Endothelial cell (in vitro differentiated cells): Measurements from ENCODE around the gene ARMC9. TPM values are rescaled to one million over a fixed set of nuclear protein-coding genes. Genes with fewer than 3 reads are reported as not detected.

Experiments used
- DNase-seq: peaks from one replicate; pipeline ENCODE4 v3.0.0; 2021; ENCODE audit warnings: low spot score
- H3K27ac Mint-ChIP-seq: one replicate; pipeline ENCODE4 v1.8.0; 2021; ENCODE audit warnings: mixed read lengths, inconsistent platforms; ENCODE audit not compliant: unreplicated experiment
- H3K27me3 Mint-ChIP-seq: one replicate; pipeline ENCODE4 v1.8.0; 2021; ENCODE audit warnings: mild to moderate bottlenecking, moderate library complexity, mixed read lengths, inconsistent platforms; ENCODE audit not compliant: unreplicated experiment
- H3K36me3 Mint-ChIP-seq: one replicate; pipeline ENCODE4 v1.8.0; 2021; ENCODE audit warnings: mild to moderate bottlenecking, low read depth, mixed read lengths, inconsistent platforms; ENCODE audit not compliant: unreplicated experiment
- H3K4me1 Mint-ChIP-seq: one replicate; pipeline ENCODE4 v1.8.0; 2021; ENCODE audit warnings: mild to moderate bottlenecking, mixed read lengths, inconsistent platforms; ENCODE audit not compliant: unreplicated experiment
- H3K4me3 Mint-ChIP-seq: one replicate; pipeline ENCODE4 v1.8.0; 2021; ENCODE audit warnings: mild to moderate bottlenecking, mixed read lengths, inconsistent platforms; ENCODE audit not compliant: unreplicated experiment
- H3K9me3 Mint-ChIP-seq: one replicate; pipeline ENCODE4 v1.8.0; 2021; ENCODE audit warnings: mixed read lengths, inconsistent platforms; ENCODE audit not compliant: unreplicated experiment
- long read RNA-seq: library from polyadenylated mRNA; unstranded; transcript quantifications from one replicate; pipeline ENCODE4 v2.0.0, GENCODE V29; 2020; ENCODE audit not compliant: unreplicated experiment
- total RNA-seq: library from RNA; stranded (reverse); fragmentation: NEBNext Ultra II Directional; extraction: Animal tissue kit (Norgen Biotek cat#: 25700); gene quantifications from one replicate; pipeline ENCODE4 v1.2.1, GENCODE V29; 2021; ENCODE audit not compliant: unreplicated experiment
- TF ChIP-seq, protein P1 (sequence below): fragments of 200-600 bp; sonication (generic); IDR thresholded peaks from one replicate; pipeline ENCODE4 v1.5.0; 2021; ENCODE audit warnings: antibody characterized with exemption; ENCODE audit not compliant: unreplicated experiment

Gene ARMC9, protein sequence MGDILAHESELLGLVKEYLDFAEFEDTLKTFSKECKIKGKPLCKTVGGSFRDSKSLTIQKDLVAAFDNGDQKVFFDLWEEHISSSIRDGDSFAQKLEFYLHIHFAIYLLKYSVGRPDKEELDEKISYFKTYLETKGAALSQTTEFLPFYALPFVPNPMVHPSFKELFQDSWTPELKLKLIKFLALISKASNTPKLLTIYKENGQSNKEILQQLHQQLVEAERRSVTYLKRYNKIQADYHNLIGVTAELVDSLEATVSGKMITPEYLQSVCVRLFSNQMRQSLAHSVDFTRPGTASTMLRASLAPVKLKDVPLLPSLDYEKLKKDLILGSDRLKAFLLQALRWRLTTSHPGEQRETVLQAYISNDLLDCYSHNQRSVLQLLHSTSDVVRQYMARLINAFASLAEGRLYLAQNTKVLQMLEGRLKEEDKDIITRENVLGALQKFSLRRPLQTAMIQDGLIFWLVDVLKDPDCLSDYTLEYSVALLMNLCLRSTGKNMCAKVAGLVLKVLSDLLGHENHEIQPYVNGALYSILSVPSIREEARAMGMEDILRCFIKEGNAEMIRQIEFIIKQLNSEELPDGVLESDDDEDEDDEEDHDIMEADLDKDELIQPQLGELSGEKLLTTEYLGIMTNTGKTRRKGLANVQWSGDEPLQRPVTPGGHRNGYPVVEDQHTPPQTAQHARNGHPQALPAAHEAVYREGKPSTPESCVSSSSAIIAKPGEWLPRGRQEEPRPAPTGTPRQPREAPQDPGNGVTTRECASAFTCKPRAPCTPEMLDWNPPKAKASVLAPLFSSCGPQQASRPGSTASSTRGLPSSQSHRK
- total RNA-seq, result 18.3 TPM
- long read RNA-seq, partial matches to known transcripts, result 3 of 13 reads
- long read RNA-seq, other reads (novel, unspliced or antisense), result 6 of 13 reads

DNA sequence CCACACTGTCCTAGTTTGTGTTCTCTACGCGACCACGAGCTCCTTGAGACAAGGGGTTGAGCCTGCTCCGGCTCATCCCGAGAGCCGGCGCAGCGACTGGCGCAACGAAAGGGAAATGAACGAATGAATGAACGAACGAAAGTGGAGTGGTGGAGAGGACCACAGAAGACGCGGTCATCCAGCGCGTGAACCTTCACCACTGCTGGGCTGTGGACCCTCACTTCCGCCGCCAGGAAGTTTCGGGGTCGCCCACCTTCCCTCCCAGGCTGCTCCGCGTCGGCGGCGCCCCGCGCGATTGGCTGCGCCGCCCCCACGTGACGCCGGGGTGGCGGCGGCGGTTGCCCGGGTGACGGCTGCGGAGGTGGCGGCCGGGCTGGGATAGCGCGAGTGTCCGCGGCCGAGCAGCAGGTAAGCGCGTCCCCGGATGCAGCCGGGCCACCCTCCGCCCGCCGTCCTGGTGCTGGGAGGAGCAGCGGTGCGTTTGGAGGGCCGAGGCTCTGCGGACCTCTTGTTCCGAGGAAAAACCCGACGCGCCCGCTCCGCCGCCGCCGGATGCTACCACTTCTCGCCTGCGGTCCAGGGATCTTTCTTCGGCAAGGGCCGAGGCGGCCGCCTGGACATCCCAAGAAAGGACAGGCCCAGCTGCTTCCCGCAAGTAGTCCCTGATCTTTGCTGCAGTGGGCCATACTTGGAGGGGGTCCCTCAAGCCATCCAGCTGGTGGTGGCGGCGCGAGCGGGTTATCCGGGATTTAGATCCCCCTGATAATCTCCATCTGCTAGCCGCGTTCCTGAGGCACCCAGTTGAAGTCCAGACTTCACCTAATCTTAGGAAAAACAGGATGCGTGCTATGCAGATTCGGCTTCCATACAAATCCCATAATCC, at the start of gene ARMC9:
ARMC9 (plus strand) TSS at position 341 of the 883 bp plus-strand sequence. CDS start 7,608 bp downstream, outside the sequence.
- peak within 1 kb of the TSS; percentile 84 for H3K27ac Mint-ChIP-seq
- H3K4me1 Mint-ChIP-seq, result peaks cover 17% of the 10 kb centered on the region

DNA sequence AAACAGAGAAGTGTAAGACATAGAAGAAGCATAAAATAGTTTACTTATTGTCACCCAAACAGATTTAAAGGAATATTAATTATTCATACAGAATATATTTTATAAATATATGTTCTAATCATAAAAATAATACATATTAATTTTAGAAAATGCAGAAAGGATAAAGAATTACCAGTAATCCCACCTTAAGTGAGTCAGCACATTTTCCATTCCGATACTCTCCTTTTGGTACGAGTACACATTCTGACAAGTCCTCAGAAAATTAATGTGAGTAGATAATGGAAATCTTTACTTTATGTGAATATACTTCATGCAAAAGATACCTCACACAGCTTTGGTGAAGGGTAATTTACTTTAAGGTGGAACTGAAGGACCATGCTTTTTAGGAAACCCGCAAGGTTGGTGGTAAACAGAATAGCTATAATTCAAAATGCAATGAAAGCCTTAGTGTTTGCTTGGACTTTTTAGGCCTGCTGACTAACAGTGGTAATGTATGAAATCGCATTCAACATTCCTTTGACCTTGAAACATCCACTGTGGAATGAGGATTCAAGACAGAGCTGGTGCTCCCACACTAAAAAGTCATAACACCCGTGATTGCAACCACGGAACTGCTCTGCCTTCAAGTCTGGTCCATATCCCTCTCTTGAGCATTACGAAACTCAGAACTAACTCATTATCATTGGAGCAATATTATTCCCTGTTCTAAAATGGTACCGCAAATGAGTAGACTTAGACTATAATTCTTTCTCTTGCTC, 45.5 kb upstream of the ARMC9 start:
- Mint-ChIP-seq H3K36me3 (peaks cover 9% of the 10 kb centered on the region), H3K4me1 (no peaks in the 10 kb centered on the region), H3K27me3 (no peaks in the 10 kb centered on the region), H3K27ac (no peak overlapping the region), H3K4me3 (no peak overlapping the region), H3K9me3 (no peaks in the 10 kb centered on the region)
- TF ChIP-seq, protein P1, sequence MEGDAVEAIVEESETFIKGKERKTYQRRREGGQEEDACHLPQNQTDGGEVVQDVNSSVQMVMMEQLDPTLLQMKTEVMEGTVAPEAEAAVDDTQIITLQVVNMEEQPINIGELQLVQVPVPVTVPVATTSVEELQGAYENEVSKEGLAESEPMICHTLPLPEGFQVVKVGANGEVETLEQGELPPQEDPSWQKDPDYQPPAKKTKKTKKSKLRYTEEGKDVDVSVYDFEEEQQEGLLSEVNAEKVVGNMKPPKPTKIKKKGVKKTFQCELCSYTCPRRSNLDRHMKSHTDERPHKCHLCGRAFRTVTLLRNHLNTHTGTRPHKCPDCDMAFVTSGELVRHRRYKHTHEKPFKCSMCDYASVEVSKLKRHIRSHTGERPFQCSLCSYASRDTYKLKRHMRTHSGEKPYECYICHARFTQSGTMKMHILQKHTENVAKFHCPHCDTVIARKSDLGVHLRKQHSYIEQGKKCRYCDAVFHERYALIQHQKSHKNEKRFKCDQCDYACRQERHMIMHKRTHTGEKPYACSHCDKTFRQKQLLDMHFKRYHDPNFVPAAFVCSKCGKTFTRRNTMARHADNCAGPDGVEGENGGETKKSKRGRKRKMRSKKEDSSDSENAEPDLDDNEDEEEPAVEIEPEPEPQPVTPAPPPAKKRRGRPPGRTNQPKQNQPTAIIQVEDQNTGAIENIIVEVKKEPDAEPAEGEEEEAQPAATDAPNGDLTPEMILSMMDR, result no peak
- DNase-seq, result no peak

More for the DNA sequence above, at the start of gene ARMC9:
- Mint-ChIP-seq H3K36me3 (peaks cover 23% of the 10 kb centered on the region), H3K27me3 (peaks cover 3% of the 10 kb centered on the region), H3K4me3 (peak within 1 kb of the TSS; percentile 97), H3K9me3 (peaks cover 5% of the 10 kb centered on the region)
- TF ChIP-seq, protein P1, result peak; percentile 17
- peak; percentile 76 for DNase-seq

DNA sequence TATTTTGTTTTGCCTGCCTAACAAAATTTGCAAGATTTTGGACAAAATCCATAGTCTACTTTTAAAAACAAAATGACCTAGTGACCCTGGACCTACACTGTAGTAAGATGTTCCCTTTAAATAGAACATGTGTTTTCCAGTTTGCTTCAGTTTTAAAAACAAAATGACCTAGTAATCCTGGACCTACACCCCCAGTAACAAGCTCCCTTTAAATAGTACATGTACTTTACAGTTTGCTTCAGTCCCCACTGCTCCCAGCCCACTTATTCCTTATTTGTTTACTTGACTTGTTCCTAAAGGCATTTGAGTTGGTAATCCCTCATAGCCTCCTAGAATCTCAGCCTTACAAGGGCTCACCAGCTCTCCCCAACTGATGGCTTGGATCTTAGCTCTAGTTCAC, 39.1 kb upstream of the ARMC9 start:
- H3K4me1 Mint-ChIP-seq, result peaks cover 21% of the 10 kb centered on the region
- no peaks in the 10 kb centered on the region for H3K9me3 Mint-ChIP-seq
- no peaks in the 10 kb centered on the region for H3K36me3 Mint-ChIP-seq
- no peak for DNase-seq
- no peak overlapping the region for H3K4me3 Mint-ChIP-seq
- H3K27me3 Mint-ChIP-seq, result no peaks in the 10 kb centered on the region
- TF ChIP-seq, protein P1, result no peak
- no peak overlapping the region for H3K27ac Mint-ChIP-seq

DNA sequence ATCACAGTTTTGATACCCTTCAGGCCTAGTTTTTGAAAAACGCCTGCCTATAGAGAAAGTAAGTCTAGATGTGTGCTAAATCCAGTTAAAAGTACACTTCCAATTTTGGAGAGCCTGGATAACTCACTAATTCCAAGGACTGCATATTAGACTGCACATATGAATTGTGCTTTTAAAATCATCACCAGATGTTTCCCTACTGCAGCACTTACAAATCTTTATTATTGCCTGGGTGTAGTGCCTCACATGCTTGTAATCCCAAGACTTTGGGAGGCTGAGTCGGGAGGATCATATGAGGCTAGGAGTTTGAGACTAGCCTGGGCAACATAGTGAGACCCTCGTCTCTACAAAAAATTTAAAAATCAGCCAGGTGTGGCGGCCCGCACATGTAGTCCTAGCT, 37.7 kb upstream of the ARMC9 start:
- TF ChIP-seq, protein P1, result no peak
- DNase-seq, result no peak
- H3K4me1 Mint-ChIP-seq, result peaks cover 21% of the 10 kb centered on the region
- H3K4me3 Mint-ChIP-seq, result no peak overlapping the region
- H3K27me3 Mint-ChIP-seq, result no peaks in the 10 kb centered on the region
- H3K27ac Mint-ChIP-seq, result peak overlapping the region; percentile 54
- no peaks in the 10 kb centered on the region for H3K9me3 Mint-ChIP-seq
- no peaks in the 10 kb centered on the region for H3K36me3 Mint-ChIP-seq
